Suprapubic skin (tissue), 3 donors: ENCODE measurements around the gene GAST.

ENCODE experiments used
- CTCF ChIP-seq, 2 donors: fragments of 200-600 bp in 1 of 2; fragments of 450-650 bp in 1 of 2; sonication (generic) in 1 of 2; IDR thresholded peaks; one replicate each; pipeline ENCODE4 v1.5.1; 2016 to 2019; ENCODE audit warnings: antibody characterized with exemption in 2 of 2, mild to moderate bottlenecking in 1 of 2, moderate library complexity in 1 of 2
- EP300 ChIP-seq: sonication (generic); formaldehyde crosslinking; IDR thresholded peaks from one replicate; pipeline ENCODE4 v1.6.1; 2017; ENCODE audit warnings: antibody characterized with exemption
- POLR2A ChIP-seq, 2 donors: fragments of 450-650 bp; IDR thresholded peaks; one replicate each; pipeline ENCODE4 v1.6.1; 2017; ENCODE audit warnings: antibody characterized with exemption in 2 of 2, mild to moderate bottlenecking in 2 of 2, moderate library complexity in 2 of 2

- TF ChIP-seq POLR2A (IDR thresholded peaks at IDR 0.05) (no peak), CTCF (IDR thresholded peaks at IDR 0.05) (no peak), EP300 (no peak)
These were observed 16.9 kb upstream of the GAST start for GRCh38 chr17:41695134-41695661.
